Astrocyte (in vitro differentiated cells and primary cell): ENCODE results near the gene CD300LD. TPM values are rescaled to one million over a fixed set of nuclear protein-coding genes. Genes with fewer than 3 reads are reported as not detected.

Source experiments
- DNase-seq: peaks from one replicate; pipeline ENCODE4 v3.0.0-alpha.2; 2010; ENCODE audit warnings: low read depth
- FAIRE-seq: peaks from 2 replicates; lab custom pipeline; 2011; peaks lifted over from hg19 to GRCh38; lab: Jason Lieb, UNC
- H2AFZ ChIP-seq: 2 replicates; pipeline ENCODE4 v1.6.0; 2012; ENCODE audit warnings: low read depth, low read length, inconsistent platforms
- H3K27ac ChIP-seq: 2 replicates; pipeline ENCODE4 v1.5.1; 2011; ENCODE audit warnings: low read depth, low read length, inconsistent platforms
- H3K27me3 ChIP-seq: 2 replicates; pipeline ENCODE4 v1.6.0; 2011; ENCODE audit warnings: low read length, inconsistent platforms; ENCODE audit not compliant: insufficient read depth
- H3K36me3 ChIP-seq: 2 replicates; pipeline ENCODE4 v1.5.1; 2011; ENCODE audit warnings: low read length, inconsistent platforms; ENCODE audit not compliant: insufficient read depth
- H3K4me1 ChIP-seq: 2 replicates; pipeline ENCODE4 v1.5.1; 2011; ENCODE audit warnings: low read length, inconsistent platforms; ENCODE audit not compliant: insufficient read depth
- H3K4me2 ChIP-seq: 2 replicates; pipeline ENCODE4 v1.6.0; 2012; ENCODE audit warnings: low read length, inconsistent platforms
- H3K4me3 ChIP-seq: 2 replicates; pipeline ENCODE4 v1.5.1; 2011; ENCODE audit warnings: low read depth, mild to moderate bottlenecking, low read length, inconsistent platforms; ENCODE audit not compliant: insufficient read depth
- H3K79me2 ChIP-seq: 2 replicates; pipeline ENCODE4 v1.6.0; 2012; ENCODE audit warnings: mild to moderate bottlenecking, low read length, inconsistent platforms; ENCODE audit not compliant: insufficient read depth
- H3K9ac ChIP-seq: 2 replicates; pipeline ENCODE4 v1.6.0; 2012; ENCODE audit warnings: mild to moderate bottlenecking, low read length, inconsistent platforms
- H3K9me3 ChIP-seq: 2 replicates; pipeline ENCODE4 v1.5.1; 2012; ENCODE audit warnings: low read depth, mild to moderate bottlenecking, low read length, inconsistent platforms; ENCODE audit not compliant: insufficient read depth
- H4K20me1 ChIP-seq: 2 replicates; pipeline ENCODE4 v1.6.0; 2012; ENCODE audit warnings: low read length, inconsistent platforms; ENCODE audit not compliant: insufficient read depth
- H3K27ac Mint-ChIP-seq: one replicate; pipeline ENCODE4 v1.8.0; 2021; ENCODE audit warnings: mild to moderate bottlenecking, mixed read lengths; ENCODE audit not compliant: unreplicated experiment
- H3K27me3 Mint-ChIP-seq: one replicate; pipeline ENCODE4 v1.8.0; 2021; ENCODE audit warnings: low read depth, mixed read lengths; ENCODE audit not compliant: unreplicated experiment
- H3K36me3 Mint-ChIP-seq: one replicate; pipeline ENCODE4 v1.8.0; 2021; ENCODE audit warnings: low read depth, mixed read lengths; ENCODE audit not compliant: unreplicated experiment
- H3K4me1 Mint-ChIP-seq: one replicate; pipeline ENCODE4 v1.8.0; 2021; ENCODE audit warnings: low read depth, mixed read lengths; ENCODE audit not compliant: unreplicated experiment
- H3K4me3 Mint-ChIP-seq: one replicate; pipeline ENCODE4 v1.8.0; 2021; ENCODE audit warnings: mild to moderate bottlenecking, moderate library complexity, mixed read lengths; ENCODE audit not compliant: unreplicated experiment
- H3K9me3 Mint-ChIP-seq: one replicate; pipeline ENCODE4 v1.8.0; 2021; ENCODE audit warnings: mild to moderate bottlenecking, mixed read lengths; ENCODE audit not compliant: unreplicated experiment
- EZH2 ChIP-seq: IDR thresholded peaks from 2 replicates; pipeline ENCODE4 v1.6.1; 2012; ENCODE audit warnings: mild to moderate bottlenecking, low read length, inconsistent platforms; ENCODE audit not compliant: insufficient read depth
- total RNA-seq: library from RNA; stranded (reverse); gene quantifications from 2 replicates; pipeline ENCODE4 v1.2.1, GENCODE V29; 2021
- TF ChIP-seq, protein P1 (sequence below): IDR thresholded peaks from 2 replicates; pipeline ENCODE4 v1.5.1; 2011; ENCODE audit warnings: low read depth, mild to moderate bottlenecking, inconsistent platforms, low read length, moderate library complexity; ENCODE audit not compliant: insufficient read depth

Gene CD300LD
- total RNA-seq, 1 donor from 2014 or later = not detected

DNA sequence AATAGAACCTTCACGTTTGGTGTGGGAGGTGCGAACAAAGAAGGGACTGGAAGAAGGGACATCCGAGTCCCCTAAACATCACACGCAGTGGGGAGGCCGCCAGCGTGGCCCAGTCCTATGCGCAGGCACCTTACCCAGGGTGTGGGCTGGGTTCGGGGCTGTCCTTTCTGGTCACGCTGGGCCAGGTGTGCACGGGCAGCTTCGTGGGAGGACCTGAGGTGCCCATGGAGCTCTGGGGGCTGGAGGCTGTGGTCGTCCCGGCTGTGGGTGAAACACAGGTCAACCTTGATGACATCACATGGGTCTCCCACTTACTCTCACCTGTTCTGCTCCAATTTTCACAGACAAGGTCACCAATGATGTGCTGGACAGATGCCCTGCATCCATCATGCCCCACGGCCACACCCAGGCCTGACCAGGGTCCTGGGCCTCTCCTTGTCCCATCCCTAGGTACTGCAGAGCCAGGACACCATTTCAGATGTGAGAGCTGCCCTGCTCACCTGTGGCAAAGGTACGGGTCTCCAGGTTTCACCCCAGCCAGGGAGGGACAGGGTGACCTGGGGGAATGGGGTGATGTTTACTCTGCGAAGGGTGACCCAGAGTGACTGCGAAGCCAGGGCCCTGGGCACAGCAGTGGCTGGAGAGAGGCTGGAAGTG, 49.2 kb downstream of the CD300LD start:
- Histone ChIP-seq H3K9me3 (no peaks in the 10 kb centered on the region), H3K79me2 (no peaks in the 10 kb centered on the region), H3K27ac (no peak overlapping the region), H3K4me1 (no peaks in the 10 kb centered on the region), H4K20me1 (no peaks in the 10 kb centered on the region), H3K4me2 (no peak overlapping the region), H3K27me3 (no peaks in the 10 kb centered on the region), H3K36me3 (no peaks in the 10 kb centered on the region), H3K9ac (no peak overlapping the region), H3K4me3 (no peak overlapping the region), H2AFZ (no peak overlapping the region)
- no peak for TF ChIP-seq EZH2
- no peak overlapping the region for H3K27ac Mint-ChIP-seq
- H3K27me3 Mint-ChIP-seq = peaks cover 34% of the 10 kb centered on the region
- FAIRE-seq (no peak), DNase-seq (no peak)
- H3K4me1 Mint-ChIP-seq = peaks cover 4% of the 10 kb centered on the region
- no peaks in the 10 kb centered on the region for H3K36me3 Mint-ChIP-seq
- H3K9me3 Mint-ChIP-seq = no peaks in the 10 kb centered on the region
- no peak overlapping the region for H3K4me3 Mint-ChIP-seq

DNA sequence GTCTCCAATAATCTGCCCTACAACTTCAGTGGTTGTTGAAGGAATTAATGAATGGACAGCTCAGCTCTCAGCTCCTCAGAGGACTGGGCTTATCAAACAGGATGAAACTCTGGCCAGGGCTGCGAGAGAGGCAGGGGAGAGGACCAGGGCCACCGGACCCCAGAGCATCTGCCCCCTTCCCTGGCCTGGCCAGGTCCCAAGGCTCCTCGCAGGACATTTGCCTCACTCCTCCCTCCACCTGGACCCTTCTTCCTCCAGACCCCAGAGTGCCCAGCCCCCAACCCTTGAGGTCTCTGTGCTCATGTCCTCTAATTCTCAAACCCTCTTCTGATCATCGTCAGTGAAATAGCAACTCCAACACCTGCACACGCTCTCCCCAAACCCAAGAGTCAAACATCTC, 49.9 kb downstream of the CD300LD start:
- peaks cover under 1% of the 10 kb centered on the region for H3K27me3 ChIP-seq
- no peak overlapping the region for H3K27ac ChIP-seq
- no peak overlapping the region for H3K9ac ChIP-seq
- no peak overlapping the region for H3K4me3 Mint-ChIP-seq
- no peaks in the 10 kb centered on the region for H3K36me3 Mint-ChIP-seq
- no peak for FAIRE-seq
- no peaks in the 10 kb centered on the region for H3K9me3 ChIP-seq
- H3K36me3 ChIP-seq = no peaks in the 10 kb centered on the region
- H3K79me2 ChIP-seq = no peaks in the 10 kb centered on the region
- DNase-seq = no peak
- no peak overlapping the region for H3K27ac Mint-ChIP-seq
- peaks cover 39% of the 10 kb centered on the region for H3K27me3 Mint-ChIP-seq
- no peaks in the 10 kb centered on the region for H3K4me1 ChIP-seq
- H4K20me1 ChIP-seq = no peaks in the 10 kb centered on the region
- no peaks in the 10 kb centered on the region for H3K9me3 Mint-ChIP-seq
- no peak overlapping the region for H3K4me3 ChIP-seq
- TF ChIP-seq, protein P1, sequence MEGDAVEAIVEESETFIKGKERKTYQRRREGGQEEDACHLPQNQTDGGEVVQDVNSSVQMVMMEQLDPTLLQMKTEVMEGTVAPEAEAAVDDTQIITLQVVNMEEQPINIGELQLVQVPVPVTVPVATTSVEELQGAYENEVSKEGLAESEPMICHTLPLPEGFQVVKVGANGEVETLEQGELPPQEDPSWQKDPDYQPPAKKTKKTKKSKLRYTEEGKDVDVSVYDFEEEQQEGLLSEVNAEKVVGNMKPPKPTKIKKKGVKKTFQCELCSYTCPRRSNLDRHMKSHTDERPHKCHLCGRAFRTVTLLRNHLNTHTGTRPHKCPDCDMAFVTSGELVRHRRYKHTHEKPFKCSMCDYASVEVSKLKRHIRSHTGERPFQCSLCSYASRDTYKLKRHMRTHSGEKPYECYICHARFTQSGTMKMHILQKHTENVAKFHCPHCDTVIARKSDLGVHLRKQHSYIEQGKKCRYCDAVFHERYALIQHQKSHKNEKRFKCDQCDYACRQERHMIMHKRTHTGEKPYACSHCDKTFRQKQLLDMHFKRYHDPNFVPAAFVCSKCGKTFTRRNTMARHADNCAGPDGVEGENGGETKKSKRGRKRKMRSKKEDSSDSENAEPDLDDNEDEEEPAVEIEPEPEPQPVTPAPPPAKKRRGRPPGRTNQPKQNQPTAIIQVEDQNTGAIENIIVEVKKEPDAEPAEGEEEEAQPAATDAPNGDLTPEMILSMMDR = no peak
- H3K4me2 ChIP-seq = no peak overlapping the region
- no peaks in the 10 kb centered on the region for H3K4me1 Mint-ChIP-seq
- no peak overlapping the region for H2AFZ ChIP-seq

DNA sequence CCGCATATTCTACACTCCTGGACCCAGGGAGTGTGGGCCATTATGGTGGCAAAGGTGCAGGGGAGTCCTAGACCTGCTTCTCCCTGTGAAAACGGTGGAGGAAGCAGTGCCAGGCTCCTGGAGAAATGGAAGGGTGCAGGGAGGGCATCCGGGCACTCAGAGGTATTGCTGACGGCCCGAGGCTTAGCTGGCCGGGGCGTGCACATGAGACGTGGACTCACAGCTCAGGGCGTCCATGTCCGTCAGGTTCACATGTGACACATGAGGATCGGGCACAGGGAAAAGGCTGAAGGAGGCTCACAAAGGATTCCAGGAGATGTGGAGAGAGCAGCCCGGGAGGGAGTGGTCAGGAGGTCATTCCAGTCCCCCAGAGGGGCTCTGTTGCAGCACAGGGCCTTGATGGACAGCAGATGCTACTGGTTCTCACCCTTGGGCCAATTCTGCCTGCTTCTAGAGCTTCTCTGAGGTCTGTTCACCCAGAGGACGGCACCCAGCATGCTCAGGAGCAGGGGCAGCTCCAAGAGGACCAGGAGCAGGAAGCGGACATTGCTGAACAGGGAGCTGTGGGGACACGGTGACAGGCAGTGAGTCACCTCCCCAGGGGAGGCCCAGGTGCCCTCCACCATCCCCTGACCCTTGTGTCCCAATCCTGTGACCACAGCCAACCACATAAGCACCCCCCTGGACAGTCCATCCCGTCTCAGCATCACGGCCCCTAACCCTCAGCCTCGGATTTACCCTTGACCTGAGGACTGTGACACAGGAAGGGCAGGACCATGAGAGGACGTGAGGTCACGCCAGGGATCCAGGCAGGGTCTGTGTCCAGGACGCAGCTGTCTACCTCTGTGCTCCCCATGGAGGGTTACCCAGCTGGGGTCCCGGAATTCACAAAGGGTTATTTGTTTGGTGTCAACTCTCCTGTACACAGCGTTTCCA, 50.6 kb downstream of the CD300LD start:
- Mint-ChIP-seq H3K9me3 (no peaks in the 10 kb centered on the region), H3K36me3 (no peaks in the 10 kb centered on the region), H3K4me3 (no peak overlapping the region), H3K4me1 (no peaks in the 10 kb centered on the region), H3K27ac (no peak overlapping the region), H3K27me3 (peaks cover 45% of the 10 kb centered on the region)
- TF ChIP-seq EZH2 = no peak
- TF ChIP-seq, protein P1 = no peak
- H3K4me2 ChIP-seq = no peak overlapping the region
- FAIRE-seq = no peak
- H3K27me3 ChIP-seq = peaks cover 3% of the 10 kb centered on the region
- no peaks in the 10 kb centered on the region for H3K9me3 ChIP-seq
- H3K9ac ChIP-seq = no peak overlapping the region
- no peak overlapping the region for H3K27ac ChIP-seq
- H3K4me3 ChIP-seq = no peak overlapping the region
- no peaks in the 10 kb centered on the region for H3K36me3 ChIP-seq
- H3K4me1 ChIP-seq = no peaks in the 10 kb centered on the region
- H4K20me1 ChIP-seq = no peaks in the 10 kb centered on the region
- H3K79me2 ChIP-seq = no peaks in the 10 kb centered on the region
- DNase-seq = no peak
- H2AFZ ChIP-seq = no peak overlapping the region
